Lower leg skin (tissue), 3 donors: ENCODE data around the gene UQCR11.

Experiments
- CTCF ChIP-seq, 3 donors: fragments of 450-650 bp; IDR thresholded peaks; one replicate each; pipeline ENCODE4 v1.5.1; 2016; ENCODE audit warnings: antibody characterized with exemption in 3 of 3, mild to moderate bottlenecking in 3 of 3, moderate library complexity in 2 of 3
- POLR2A ChIP-seq, 2 donors: fragments of 450-650 bp; IDR thresholded peaks; one replicate each; pipeline ENCODE4 v1.6.1; 2016 to 2017; ENCODE audit warnings: antibody characterized with exemption in 2 of 2, mild to moderate bottlenecking in 1 of 2, moderate library complexity in 1 of 2

DNA sequence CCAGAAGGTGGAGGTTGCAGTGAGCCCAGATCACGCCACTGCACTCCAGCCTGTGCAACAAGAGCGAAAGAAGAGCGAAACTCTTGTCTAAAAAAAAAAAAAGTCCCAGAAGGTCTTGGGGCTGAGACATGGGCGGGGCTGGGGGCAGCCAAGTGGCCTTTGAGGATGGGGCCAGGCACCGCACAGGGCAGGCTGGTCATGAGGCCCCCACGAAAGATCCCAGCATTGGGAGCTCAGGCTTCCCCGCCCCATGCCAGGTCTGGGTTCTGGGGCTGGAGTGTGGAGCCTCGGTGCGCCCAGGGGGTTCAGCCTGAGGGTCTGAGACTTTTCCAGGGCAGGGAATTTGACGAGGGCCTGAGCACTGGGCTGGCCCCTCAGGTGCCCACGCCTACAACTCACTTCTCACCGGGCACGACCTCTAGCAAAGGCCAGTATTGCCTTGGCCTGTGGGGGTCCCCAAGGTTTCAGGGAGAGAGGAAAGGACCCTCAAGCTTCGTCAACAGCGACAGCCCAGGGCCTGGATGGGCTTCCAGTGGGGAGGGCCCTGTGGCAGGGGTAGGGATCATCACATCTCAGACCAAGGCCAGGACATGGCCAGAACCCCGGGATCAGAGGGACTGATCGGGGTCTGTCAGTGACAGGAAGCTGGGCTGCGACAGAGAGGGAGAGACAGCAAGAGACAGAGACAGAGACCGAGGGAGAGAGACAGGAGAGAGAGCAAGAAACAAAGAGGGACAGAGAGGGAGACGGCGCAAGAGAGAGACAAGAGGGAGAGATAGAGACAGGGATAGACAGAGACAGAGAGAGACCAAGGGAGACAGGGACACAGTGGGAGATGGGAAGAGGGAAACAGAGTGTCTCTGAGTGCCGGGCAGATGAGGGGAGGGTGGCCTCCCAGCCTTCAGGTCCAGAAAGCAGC is 29.7 kb downstream of the UQCR11 start:
- TF ChIP-seq CTCF (IDR thresholded peaks at IDR 0.05): no peak
- TF ChIP-seq POLR2A (IDR thresholded peaks at IDR 0.05): no peak
